Hepatocyte (in vitro differentiated cells): ENCODE data around the gene DENND1A.

Experiments used
- CTCF ChIP-seq: fragments of 200-600 bp; sonication (generic); IDR thresholded peaks from 2 replicates; pipeline ENCODE4 v1.5.1; 2016; ENCODE audit warnings: antibody characterized with exemption, mild to moderate bottlenecking; ENCODE audit not compliant: poor library complexity
- EZH2 ChIP-seq: fragments of 200-600 bp; sonication (generic); IDR thresholded peaks from 2 replicates; pipeline ENCODE4 v1.6.1; 2016; ENCODE audit warnings: antibody characterized with exemption, mild to moderate bottlenecking, borderline replicate concordance
- EZH2phosphoT487 ChIP-seq: fragments of 200-600 bp; sonication (generic); IDR thresholded peaks from one replicate; pipeline ENCODE4 v1.6.1; 2018; ENCODE audit warnings: antibody characterized with exemption, mild to moderate bottlenecking, low read depth, moderate library complexity; ENCODE audit not compliant: unreplicated experiment, severe bottlenecking

- no peak for TF ChIP-seq CTCF
- TF ChIP-seq EZH2: no peak
- TF ChIP-seq EZH2phosphoT487: no peak
Observed at GRCh38 chr9:123835821-123836220, 94.1 kb downstream of the DENND1A start.
